RKO (cell line): ENCODE results near the gene ZNF530.

ENCODE experiments used
- DNase-seq: peaks from one replicate; pipeline ENCODE4 v3.0.0-alpha.2; 2016; ENCODE audit warnings: low spot score

Gene ZNF530

GRCh38 chr19:57599761-57600383, at the start of gene ZNF530:
TSS of gene ZNF530 (plus strand) at chr19:57599885. CDS start at chr19:57604346, 4,461 bp downstream.
- DNase-seq, result no peak

- DNase-seq, result no peak
Observed at GRCh38 chr19:57552432-57552831, 47.3 kb upstream of the ZNF530 start.

GRCh38 chr19:57557659-57558058, 42.0 kb upstream of the ZNF530 start:
- no peak for DNase-seq

- peak; percentile 50 for DNase-seq
Observed at GRCh38 chr19:57558525-57558924, 41.2 kb upstream of the ZNF530 start.

- DNase-seq, result peak; percentile 24
Observed at GRCh38 chr19:57559008-57559403, 40.7 kb upstream of the ZNF530 start.

- peak; percentile 86 for DNase-seq
Observed at GRCh38 chr19:57559404-57560025, 40.2 kb upstream of the ZNF530 start, which contains the start of gene ZNF550. TSS of gene ZNF550 (minus strand) at chr19:57559863. CDS start at chr19:57559682, 181 bp downstream.

GRCh38 chr19:57560049-57560491, 39.6 kb upstream of the ZNF530 start:
- peak; percentile 90 for DNase-seq

GRCh38 chr19:57563547-57563946, 36.1 kb upstream of the ZNF530 start:
- no peak for DNase-seq

GRCh38 chr19:57566396-57567265, 33.1 kb upstream of the ZNF530 start:
- no peak for DNase-seq

GRCh38 chr19:57570707-57571106, 29.0 kb upstream of the ZNF530 start:
- DNase-seq, result no peak

GRCh38 chr19:57572415-57572947, 27.2 kb upstream of the ZNF530 start:
- no peak for DNase-seq

GRCh38 chr19:57576661-57577060, 23.0 kb upstream of the ZNF530 start:
- no peak for DNase-seq

GRCh38 chr19:57578487-57579205, 21.0 kb upstream of the ZNF530 start, which contains the start of gene ZNF416:
TSS of gene ZNF416 (minus strand) at chr19:57578911. CDS start at chr19:57578704, 207 bp downstream.
- DNase-seq, result peak; percentile 98

- no peak for DNase-seq
Observed at GRCh38 chr19:57583104-57583520, 16.6 kb upstream of the ZNF530 start.

- no peak for DNase-seq
Observed at GRCh38 chr19:57583521-57584416, 15.9 kb upstream of the ZNF530 start, which contains the start of gene ZIK1. TSS of gene ZIK1 (plus strand) at chr19:57584145. CDS start at chr19:57584357, 212 bp downstream.

- DNase-seq, result peak; percentile 86
Observed at GRCh38 chr19:57587529-57587928, 12.2 kb upstream of the ZNF530 start.

GRCh38 chr19:57599377-57599760, 316 bp upstream of the ZNF530 start:
- no peak for DNase-seq

GRCh38 chr19:57606931-57607330, 7.2 kb downstream of the ZNF530 start:
- no peak for DNase-seq

- DNase-seq, result no peak
Observed at GRCh38 chr19:57611113-57611512, 11.4 kb downstream of the ZNF530 start.

- no peak for DNase-seq
Observed at GRCh38 chr19:57613941-57614743, 14.5 kb downstream of the ZNF530 start, which contains the start of gene ZNF134. TSS of gene ZNF134 (plus strand) at chr19:57614242. CDS start at chr19:57619469, 5,227 bp downstream.
